A673 (cell line): ENCODE measurements around the gene YIPF3.

Experiments
- CTCF ChIP-seq: fragments of 300-800, 200-600 bp; sonication (generic); conservative IDR thresholded peaks from 2 replicates; pipeline ENCODE4 v1.5.1; 2017; ENCODE audit warnings: low read depth, mild to moderate bottlenecking, antibody characterized with exemption, low read length, moderate library complexity, mixed read lengths
- EZH2 ChIP-seq: fragments of 200-600 bp; sonication (generic); IDR thresholded peaks from 2 replicates; pipeline ENCODE4 v1.6.1; 2017; ENCODE audit warnings: borderline replicate concordance, low read depth, mild to moderate bottlenecking, mixed read lengths, antibody characterized with exemption, low read length; ENCODE audit not compliant: poor library complexity, severe bottlenecking

DNA sequence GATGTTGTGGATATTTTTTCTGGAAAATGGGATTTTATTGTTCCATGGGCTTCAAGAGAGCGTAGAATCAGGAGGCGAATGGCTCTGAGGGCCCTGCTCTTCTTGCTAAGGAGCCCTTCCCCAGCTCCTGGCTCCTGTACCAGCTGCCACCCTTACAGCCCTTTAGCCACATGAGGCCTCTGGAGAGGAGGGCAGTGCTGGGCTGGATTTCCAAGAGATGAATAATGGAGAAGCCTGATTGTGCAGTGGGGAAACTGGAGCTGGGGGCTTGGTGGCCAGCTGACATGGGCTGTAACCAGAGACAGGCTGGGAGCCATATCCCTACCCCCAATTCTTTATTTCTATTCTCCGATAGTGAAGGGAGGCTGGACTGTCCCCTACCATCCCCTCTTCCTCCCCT is 15.8 kb downstream of the YIPF3 start:
- TF ChIP-seq CTCF (no peak), EZH2 (no peak)
